Ishikawa (cell line): Measurements from ENCODE around the gene MOV10.

ENCODE experiments used
- CEBPB ChIP-seq: IDR thresholded peaks from 2 replicates; pipeline ENCODE4 v1.6.1; 2012
- CREB1 ChIP-seq: IDR thresholded peaks from 2 replicates; pipeline ENCODE4 v1.6.1; 2012; ENCODE audit warnings: low read depth
- EGR1 ChIP-seq: IDR thresholded peaks from 2 replicates; pipeline ENCODE4 v1.6.1; 2012
- EP300 ChIP-seq: IDR thresholded peaks from 2 replicates; pipeline ENCODE4 v1.6.1; 2012; ENCODE audit warnings: borderline replicate concordance
- FOXM1 ChIP-seq: IDR thresholded peaks from 2 replicates; pipeline ENCODE4 v1.6.1; 2012; ENCODE audit warnings: low read depth, borderline replicate concordance
- MAX ChIP-seq: IDR thresholded peaks from 2 replicates; pipeline ENCODE4 v1.6.1; 2012
- RAD21 ChIP-seq: IDR thresholded peaks from 2 replicates; pipeline ENCODE4 v1.6.1; 2012; ENCODE audit warnings: low read depth
- REST ChIP-seq: IDR thresholded peaks from 2 replicates; pipeline ENCODE4 v1.6.1; 2012; ENCODE audit warnings: low read depth, mild to moderate bottlenecking
- TCF12 ChIP-seq: IDR thresholded peaks from 2 replicates; pipeline ENCODE4 v1.6.1; 2012; ENCODE audit warnings: low read depth
- TEAD4 ChIP-seq: IDR thresholded peaks from 2 replicates; pipeline ENCODE4 v1.6.1; 2012
- USF1 ChIP-seq: IDR thresholded peaks from 2 replicates; pipeline ENCODE4 v1.6.1; 2012
- YY1 ChIP-seq: IDR thresholded peaks from 2 replicates; pipeline ENCODE4 v1.6.1; 2012; ENCODE audit warnings: low read depth
- ZBTB7A ChIP-seq: IDR thresholded peaks from 2 replicates; pipeline ENCODE4 v1.6.1; 2012; ENCODE audit warnings: low read depth

- no peak for TF ChIP-seq CREB1
- TF ChIP-seq MAX: no peak
- no peak for TF ChIP-seq CEBPB
- TF ChIP-seq EP300: no peak
- TF ChIP-seq YY1: no peak
- no peak for TF ChIP-seq REST
- no peak for TF ChIP-seq FOXM1
- no peak for TF ChIP-seq USF1
- no peak for TF ChIP-seq TCF12
- no peak for TF ChIP-seq TEAD4
- TF ChIP-seq RAD21: no peak
- TF ChIP-seq EGR1: no peak
- TF ChIP-seq ZBTB7A: no peak
Measured at GRCh38 chr1:112703706-112704105, 29.2 kb downstream of the MOV10 start.
